BE2C (cell line): ENCODE results near the gene RCAN2.

ENCODE experiments used
- DNase-seq: peaks from one replicate; pipeline ENCODE4 v3.0.0-alpha.2; 2020
- H3K27me3 ChIP-seq: fragments of 250-450 bp; sonication (Bioruptor Pico); 2 replicates; pipeline ENCODE4 v1.5.1; 2020; ENCODE audit warnings: mild to moderate bottlenecking
- H3K36me3 ChIP-seq: fragments of 250-450 bp; sonication (Bioruptor Pico); 2 replicates; pipeline ENCODE4 v1.5.1; 2020; ENCODE audit warnings: mild to moderate bottlenecking
- H3K4me1 ChIP-seq: fragments of 250-450 bp; sonication (Bioruptor Pico); 2 replicates; pipeline ENCODE4 v1.5.1; 2020
- H3K4me3 ChIP-seq: 2 replicates; pipeline ENCODE4 v1.5.1; 2011; ENCODE audit warnings: low read depth, low read length
- H3K9me3 ChIP-seq: fragments of 250-450 bp; sonication (Bioruptor Pico); 2 replicates; pipeline ENCODE4 v1.5.1; 2020
- TF ChIP-seq, protein P1 (sequence below): IDR thresholded peaks from 2 replicates; pipeline ENCODE4 v1.5.1; 2012; ENCODE audit warnings: mild to moderate bottlenecking, low read depth, low read length

RCAN2 gene

DNA sequence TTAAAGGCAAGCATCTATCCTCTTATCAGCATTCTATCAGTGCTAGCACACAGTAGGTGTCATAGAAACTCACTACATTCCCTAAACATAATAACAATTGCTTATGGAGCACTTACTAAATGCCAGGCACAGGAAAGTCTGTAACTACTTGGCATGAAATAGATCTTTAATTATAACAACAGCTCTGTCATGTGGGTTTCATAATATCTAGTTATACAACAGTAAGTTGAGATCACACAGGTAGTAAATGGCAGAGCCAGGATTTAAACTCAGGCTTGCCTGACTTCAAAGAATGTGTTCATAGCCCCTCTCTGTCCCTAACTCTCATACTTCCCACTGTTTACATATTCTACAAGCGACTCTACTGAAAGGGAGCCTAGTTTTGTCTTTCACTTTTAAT, 254.5 kb downstream of the RCAN2 start:
- H3K36me3 ChIP-seq, result no peaks in the 10 kb centered on the region
- no peaks in the 10 kb centered on the region for H3K9me3 ChIP-seq
- no peaks in the 10 kb centered on the region for H3K4me1 ChIP-seq
- DNase-seq, result no peak
- H3K4me3 ChIP-seq, result no peak overlapping the region
- TF ChIP-seq, protein P1, sequence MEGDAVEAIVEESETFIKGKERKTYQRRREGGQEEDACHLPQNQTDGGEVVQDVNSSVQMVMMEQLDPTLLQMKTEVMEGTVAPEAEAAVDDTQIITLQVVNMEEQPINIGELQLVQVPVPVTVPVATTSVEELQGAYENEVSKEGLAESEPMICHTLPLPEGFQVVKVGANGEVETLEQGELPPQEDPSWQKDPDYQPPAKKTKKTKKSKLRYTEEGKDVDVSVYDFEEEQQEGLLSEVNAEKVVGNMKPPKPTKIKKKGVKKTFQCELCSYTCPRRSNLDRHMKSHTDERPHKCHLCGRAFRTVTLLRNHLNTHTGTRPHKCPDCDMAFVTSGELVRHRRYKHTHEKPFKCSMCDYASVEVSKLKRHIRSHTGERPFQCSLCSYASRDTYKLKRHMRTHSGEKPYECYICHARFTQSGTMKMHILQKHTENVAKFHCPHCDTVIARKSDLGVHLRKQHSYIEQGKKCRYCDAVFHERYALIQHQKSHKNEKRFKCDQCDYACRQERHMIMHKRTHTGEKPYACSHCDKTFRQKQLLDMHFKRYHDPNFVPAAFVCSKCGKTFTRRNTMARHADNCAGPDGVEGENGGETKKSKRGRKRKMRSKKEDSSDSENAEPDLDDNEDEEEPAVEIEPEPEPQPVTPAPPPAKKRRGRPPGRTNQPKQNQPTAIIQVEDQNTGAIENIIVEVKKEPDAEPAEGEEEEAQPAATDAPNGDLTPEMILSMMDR, result no peak
- H3K27me3 ChIP-seq, result no peaks in the 10 kb centered on the region

DNA sequence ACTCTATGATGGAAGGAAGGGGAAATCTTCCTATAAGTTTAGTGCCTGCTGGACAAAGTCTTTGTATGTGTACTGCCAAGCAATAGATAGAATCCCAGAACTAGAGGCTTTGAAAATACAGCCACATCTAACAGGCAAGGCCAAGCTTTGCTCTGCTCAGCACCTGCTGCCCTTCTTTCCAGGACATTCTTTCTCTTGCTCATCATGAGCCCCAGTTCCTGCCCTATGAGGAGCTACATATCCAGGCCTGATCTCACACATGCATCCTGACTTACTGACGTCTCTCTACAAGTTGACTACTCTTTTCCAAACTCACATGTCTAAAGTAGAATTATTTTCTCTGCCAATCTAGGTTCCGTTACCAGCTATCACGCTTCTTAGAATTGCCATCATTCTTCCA, 256.0 kb downstream of the RCAN2 start:
- Histone ChIP-seq H3K9me3 (no peaks in the 10 kb centered on the region), H3K27me3 (no peaks in the 10 kb centered on the region), H3K4me3 (no peak overlapping the region), H3K36me3 (no peaks in the 10 kb centered on the region), H3K4me1 (no peaks in the 10 kb centered on the region)
- no peak for DNase-seq
- TF ChIP-seq, protein P1, result no peak

DNA sequence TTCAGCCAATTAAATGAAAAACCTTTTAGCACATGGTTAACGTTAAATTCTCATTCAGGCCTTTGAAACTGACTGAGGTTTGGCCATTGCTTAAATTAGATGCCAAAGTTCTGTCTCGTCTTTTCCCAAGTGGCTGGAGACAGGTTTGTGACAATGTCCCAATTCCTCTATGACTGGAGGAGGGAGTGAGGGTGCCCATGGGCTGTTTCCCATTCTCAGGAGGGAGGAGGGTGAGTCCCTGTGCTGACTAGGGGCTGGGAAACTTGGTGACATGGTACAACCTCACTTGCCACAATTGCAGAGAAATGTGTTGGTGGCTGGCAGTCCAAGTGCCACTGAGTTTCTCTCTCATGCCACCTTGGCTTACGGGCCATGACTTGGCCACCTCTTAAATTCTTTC, 256.5 kb downstream of the RCAN2 start:
- no peaks in the 10 kb centered on the region for H3K36me3 ChIP-seq
- no peak overlapping the region for H3K4me3 ChIP-seq
- DNase-seq, result no peak
- H3K27me3 ChIP-seq, result no peaks in the 10 kb centered on the region
- H3K9me3 ChIP-seq, result no peaks in the 10 kb centered on the region
- TF ChIP-seq, protein P1, result no peak
- H3K4me1 ChIP-seq, result no peaks in the 10 kb centered on the region

DNA sequence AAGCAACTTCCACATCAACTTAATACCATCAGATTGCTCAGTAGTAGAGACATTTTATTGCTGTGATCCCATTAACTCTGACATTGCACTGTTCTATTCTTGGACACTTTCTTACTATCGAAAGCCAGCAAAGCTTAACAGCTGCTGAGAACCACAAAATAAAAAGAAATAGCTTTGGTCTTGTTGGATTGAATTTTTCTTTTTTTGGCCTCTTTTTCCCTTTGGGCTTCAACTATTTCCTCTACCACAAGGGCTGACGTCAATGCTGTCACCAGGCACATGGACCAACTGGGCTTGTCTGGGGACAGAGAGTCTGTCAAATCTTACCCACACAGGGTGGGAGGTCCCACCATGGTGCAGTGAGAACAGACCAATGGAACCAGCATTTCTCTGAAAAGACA, 257.1 kb downstream of the RCAN2 start:
- Histone ChIP-seq H3K27me3 (no peaks in the 10 kb centered on the region), H3K36me3 (no peaks in the 10 kb centered on the region), H3K4me1 (no peaks in the 10 kb centered on the region), H3K9me3 (no peaks in the 10 kb centered on the region), H3K4me3 (no peak overlapping the region)
- TF ChIP-seq, protein P1, result no peak
- no peak for DNase-seq

DNA sequence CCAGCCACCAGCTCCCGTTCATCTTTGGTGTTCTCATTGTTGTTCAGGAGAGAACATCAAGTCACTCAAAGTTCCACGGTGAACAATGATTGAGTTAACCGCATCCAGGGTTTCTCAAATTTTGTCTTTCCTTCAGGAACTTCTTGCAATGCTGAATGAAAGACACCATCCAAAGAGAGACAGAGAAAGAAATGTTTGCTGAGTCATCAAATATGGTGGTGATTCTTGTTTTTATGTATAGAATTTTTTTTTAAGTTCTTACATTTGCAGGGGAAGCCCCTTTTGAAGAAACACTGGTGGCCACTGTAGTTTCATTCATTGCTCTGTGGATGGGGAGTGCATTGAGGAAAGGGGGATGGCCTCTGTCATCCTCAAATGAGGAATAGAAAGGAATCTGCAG, 258.1 kb downstream of the RCAN2 start:
- Histone ChIP-seq H3K9me3 (no peaks in the 10 kb centered on the region), H3K4me3 (no peak overlapping the region), H3K4me1 (no peaks in the 10 kb centered on the region), H3K27me3 (no peaks in the 10 kb centered on the region), H3K36me3 (no peaks in the 10 kb centered on the region)
- TF ChIP-seq, protein P1, result no peak
- DNase-seq, result no peak

DNA sequence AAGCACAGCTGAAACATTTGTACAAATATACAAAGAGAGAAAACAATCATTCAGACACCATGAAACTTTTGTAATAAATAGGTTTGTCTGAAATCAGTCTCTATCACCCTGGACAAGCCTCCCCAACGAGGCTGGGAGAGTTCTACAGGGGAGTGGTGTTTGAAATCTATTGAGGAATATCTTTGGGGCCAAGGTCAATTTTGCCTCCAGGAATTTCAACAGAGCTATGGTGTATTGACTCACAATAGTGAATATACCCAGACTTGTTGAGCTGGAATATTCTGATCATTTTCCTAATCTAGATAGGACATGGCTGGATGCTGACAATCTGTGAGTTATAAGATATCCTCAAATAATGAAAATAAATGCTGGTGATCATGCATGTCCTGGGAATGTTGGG, 269.0 kb downstream of the RCAN2 start:
- TF ChIP-seq, protein P1, result no peak
- H3K27me3 ChIP-seq, result no peaks in the 10 kb centered on the region

More for the DNA sequence above, 269.0 kb downstream of the RCAN2 start:
- no peak for DNase-seq
- no peaks in the 10 kb centered on the region for H3K4me1 ChIP-seq
- no peak overlapping the region for H3K4me3 ChIP-seq
- H3K9me3 ChIP-seq, result no peaks in the 10 kb centered on the region
- no peaks in the 10 kb centered on the region for H3K36me3 ChIP-seq
